ENCODE results near the gene ATG2B.

The ATG2B gene

DNA sequence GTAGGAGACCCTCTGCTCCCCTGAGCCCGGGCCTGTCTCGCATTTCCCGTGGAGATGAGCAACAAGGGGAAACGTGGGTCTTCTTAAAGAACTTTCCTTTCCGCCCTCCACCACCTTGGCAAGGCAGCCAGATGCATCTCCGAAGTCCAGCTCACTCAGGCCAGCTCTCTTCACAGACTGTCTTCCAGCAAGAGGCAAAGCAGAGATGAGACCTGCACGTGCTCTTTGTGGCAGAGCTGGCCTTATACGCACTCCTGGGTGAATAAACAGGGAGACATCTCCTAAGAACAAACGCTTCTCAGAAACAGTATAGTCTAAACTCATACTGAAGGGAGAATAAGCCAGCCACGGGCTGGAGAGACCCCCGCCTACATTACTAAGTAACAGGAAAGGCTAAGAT, 108.5 kb downstream of the ATG2B start:
- no peak for DNase-seq (ENCODE audit: low read depth, low spot score)
- H3K4me3 ChIP-seq (ENCODE audit: low read depth, low read length), result no peak overlapping the region
- POLR2A ChIA-PET, result interaction anchor here (1.9 kb wide), 1 partner anchor 14 kb away, joined by 4 read pairs; no protein-coding TSS in a partner anchor
- TF ChIP-seq, protein P1, sequence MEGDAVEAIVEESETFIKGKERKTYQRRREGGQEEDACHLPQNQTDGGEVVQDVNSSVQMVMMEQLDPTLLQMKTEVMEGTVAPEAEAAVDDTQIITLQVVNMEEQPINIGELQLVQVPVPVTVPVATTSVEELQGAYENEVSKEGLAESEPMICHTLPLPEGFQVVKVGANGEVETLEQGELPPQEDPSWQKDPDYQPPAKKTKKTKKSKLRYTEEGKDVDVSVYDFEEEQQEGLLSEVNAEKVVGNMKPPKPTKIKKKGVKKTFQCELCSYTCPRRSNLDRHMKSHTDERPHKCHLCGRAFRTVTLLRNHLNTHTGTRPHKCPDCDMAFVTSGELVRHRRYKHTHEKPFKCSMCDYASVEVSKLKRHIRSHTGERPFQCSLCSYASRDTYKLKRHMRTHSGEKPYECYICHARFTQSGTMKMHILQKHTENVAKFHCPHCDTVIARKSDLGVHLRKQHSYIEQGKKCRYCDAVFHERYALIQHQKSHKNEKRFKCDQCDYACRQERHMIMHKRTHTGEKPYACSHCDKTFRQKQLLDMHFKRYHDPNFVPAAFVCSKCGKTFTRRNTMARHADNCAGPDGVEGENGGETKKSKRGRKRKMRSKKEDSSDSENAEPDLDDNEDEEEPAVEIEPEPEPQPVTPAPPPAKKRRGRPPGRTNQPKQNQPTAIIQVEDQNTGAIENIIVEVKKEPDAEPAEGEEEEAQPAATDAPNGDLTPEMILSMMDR (IDR thresholded peaks at IDR 0.05; ENCODE audit: insufficient read depth, low read length, missing control alignments), result no peak
- CTCF ChIA-PET, result interaction anchor here (7.2 to 9.9 kb wide), 2 partner anchors 19 to 153 kb away, joined by 36 to 73 read pairs; no protein-coding TSS in a partner anchor

DNA sequence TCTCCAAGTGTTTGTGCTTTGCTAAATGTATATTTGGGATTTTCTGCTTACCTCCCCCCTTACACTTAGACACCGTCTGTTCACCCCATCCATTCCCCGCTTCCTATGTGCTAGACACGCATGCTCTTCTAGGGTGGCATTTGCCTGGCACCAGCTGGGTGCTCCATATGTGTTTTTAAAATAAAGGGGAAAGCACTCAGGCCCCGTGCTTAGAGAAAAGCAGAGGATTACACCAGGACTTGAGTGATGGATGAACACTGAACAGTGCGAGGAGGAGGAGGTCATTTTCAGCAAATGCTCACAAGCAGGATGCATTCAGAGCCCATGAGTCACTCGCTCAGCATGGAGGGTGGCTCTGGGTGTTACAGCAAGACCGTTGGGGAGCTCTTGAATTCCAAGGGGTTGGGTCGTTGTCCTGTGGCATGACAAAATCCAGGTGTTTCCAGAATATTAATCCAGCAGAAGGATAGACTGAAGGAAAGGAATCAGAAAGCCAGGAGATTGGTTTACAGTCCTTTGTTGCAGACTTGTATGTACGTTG, 110.1 kb downstream of the ATG2B start:
- TF ChIP-seq, protein P1 (IDR thresholded peaks at IDR 0.05; ENCODE audit: insufficient read depth, low read length, missing control alignments), result no peak
- peak; percentile 81 for DNase-seq (ENCODE audit: low read depth, low spot score)
- POLR2A ChIA-PET, result interaction anchor here (0.8 to 1.2 kb wide), 4 partner anchors 10 to 113 kb away, joined by 3 to 4 read pairs (median 4); no protein-coding TSS in a partner anchor
- CTCF ChIA-PET, result interaction anchor here (1.0 to 9.9 kb wide), 4 partner anchors 8 to 154 kb away, joined by 3 to 73 read pairs (median 20); no protein-coding TSS in a partner anchor
- H3K4me3 ChIP-seq (ENCODE audit: low read depth, low read length), result no peak overlapping the region; the same call in 1 of the 2 replicates

DNA sequence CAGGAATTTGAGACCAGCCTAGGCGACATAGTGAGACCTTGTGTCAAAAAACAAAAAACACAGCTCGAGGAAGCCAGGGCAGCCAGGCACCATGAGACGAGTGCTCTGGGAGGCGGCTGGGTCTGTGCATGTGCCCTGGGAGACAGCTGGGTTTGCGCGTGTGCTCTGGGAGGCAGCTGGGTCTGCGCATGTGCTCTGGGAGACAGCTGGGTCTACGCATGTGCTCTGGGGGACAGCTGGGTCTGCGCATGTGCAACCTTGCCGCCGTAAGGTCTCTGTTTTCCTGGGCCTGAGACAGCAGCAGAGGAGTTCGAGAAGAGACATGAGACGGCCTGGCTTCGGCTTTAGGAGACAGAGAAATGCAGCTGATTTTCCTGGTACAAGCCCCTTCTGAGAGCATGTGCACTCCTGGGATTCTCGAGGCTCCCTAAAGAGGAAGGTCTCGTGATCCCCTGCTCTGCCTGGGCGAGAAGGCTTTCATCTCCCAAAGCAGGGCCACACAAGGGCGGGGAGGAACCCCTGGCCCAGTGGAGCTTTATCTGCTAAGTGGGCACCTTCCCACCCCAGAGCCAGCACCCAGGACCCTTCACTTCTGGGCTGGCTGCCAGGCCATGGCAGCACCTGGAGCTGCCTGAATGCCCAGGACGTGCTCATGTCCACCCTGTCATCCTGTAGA, 110.7 kb downstream of the ATG2B start:
- TF ChIP-seq, protein P1 (IDR thresholded peaks at IDR 0.05; ENCODE audit: insufficient read depth, low read length, missing control alignments), result no peak
- ChIA-PET CTCF (interaction anchor here (0.7 to 9.9 kb wide), 4 partner anchors 9 to 151 kb away, joined by 3 to 73 read pairs (median 20); no protein-coding TSS in a partner anchor), POLR2A (interaction anchor here (0.6 to 1.2 kb wide), 5 partner anchors 11 to 1135 kb away, joined by 3 to 4 read pairs (median 4); no protein-coding TSS in a partner anchor)
- DNase-seq (ENCODE audit: low read depth, low spot score), result no peak
- no peak overlapping the region; the same call in none of the 2 replicates for H3K4me3 ChIP-seq (ENCODE audit: low read depth, low read length)

DNA sequence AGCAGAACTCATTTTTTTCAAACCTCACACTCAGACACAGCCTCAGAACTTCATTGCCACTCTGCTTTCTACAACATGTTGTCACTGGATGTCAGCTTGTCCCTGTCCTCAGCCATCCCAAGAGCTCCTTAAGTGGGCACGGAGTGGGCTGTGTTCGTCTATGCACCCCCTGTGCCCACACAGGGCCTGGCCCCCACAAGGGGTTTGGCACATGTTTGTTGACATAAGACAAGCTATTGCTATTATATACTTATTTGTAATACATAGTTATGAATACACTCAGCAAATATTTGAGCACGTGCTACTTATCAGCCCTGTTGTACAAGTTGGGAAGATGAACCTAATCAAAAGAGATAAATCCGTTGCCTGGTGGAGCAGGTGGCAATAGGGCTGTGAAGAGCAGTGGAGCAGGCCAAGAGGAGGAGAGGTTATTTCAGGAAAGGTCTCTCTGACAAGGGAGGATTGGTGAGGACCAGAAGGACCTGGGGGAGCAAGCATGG, 111.4 kb downstream of the ATG2B start:
- no peak for DNase-seq (ENCODE audit: low read depth, low spot score)
- H3K4me3 ChIP-seq (ENCODE audit: low read depth, low read length), result no peak overlapping the region
- CTCF ChIA-PET, result interaction anchor here (1.5 to 9.9 kb wide), 3 partner anchors 22 to 153 kb away, joined by 5 to 73 read pairs (median 36); no protein-coding TSS in a partner anchor
- TF ChIP-seq, protein P1 (IDR thresholded peaks at IDR 0.05; ENCODE audit: insufficient read depth, low read length, missing control alignments), result no peak
- POLR2A ChIA-PET, result interaction anchor here (0.6 to 0.7 kb wide), 2 partner anchors 26 to 1134 kb away, joined by 3 to 4 read pairs; no protein-coding TSS in a partner anchor

DNA sequence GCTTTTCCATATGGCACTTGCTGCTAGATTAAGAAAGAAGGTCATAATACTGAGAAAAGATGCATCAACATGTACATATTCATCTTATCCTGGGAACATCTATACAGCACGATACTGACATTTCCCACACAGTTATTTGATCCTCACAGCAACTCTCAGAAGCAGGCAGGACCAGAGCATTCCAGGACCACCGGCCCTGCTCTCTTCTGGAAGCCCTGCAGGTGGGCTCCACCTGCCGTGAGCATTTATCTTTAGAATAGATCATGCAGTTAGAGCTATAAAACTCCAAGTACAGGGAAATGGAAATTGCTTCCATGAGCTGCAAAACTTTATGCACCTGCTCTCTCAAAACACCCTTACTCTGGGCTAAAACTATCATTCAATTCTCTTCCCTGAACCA, 112.7 kb downstream of the ATG2B start:
- TF ChIP-seq, protein P1 (IDR thresholded peaks at IDR 0.05; ENCODE audit: insufficient read depth, low read length, missing control alignments), result no peak
- H3K4me3 ChIP-seq (ENCODE audit: low read depth, low read length), result no peak overlapping the region
- POLR2A ChIA-PET, result no interaction called here
- no peak for DNase-seq (ENCODE audit: low read depth, low spot score)
- CTCF ChIA-PET, result interaction anchor here (1.5 to 9.9 kb wide), 3 partner anchors 23 to 152 kb away, joined by 5 to 73 read pairs (median 36); no protein-coding TSS in a partner anchor

DNA sequence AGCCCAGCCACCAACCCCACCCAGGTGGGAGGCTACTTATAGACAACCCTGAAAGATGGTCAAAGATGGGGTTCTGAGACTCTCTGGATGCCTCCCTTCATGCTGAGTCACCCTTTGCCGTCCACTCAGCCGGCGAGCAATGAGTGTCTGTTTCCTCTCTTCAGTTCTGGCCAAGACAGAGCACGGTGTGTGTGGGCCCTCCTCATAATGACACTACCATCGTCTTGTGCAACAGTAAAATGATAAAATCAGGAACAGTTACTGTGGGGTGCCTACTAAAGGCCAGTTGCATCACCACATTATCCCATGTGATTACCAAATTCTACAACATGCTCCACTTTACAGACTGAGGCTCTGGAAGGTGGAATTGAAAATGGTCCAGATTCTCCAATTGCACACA, 114.1 kb downstream of the ATG2B start:
- H3K4me3 ChIP-seq (ENCODE audit: low read depth, low read length), result no peak overlapping the region
- peak; percentile 91 for DNase-seq (ENCODE audit: low read depth, low spot score)
- POLR2A ChIA-PET, result no interaction called here
- TF ChIP-seq, protein P1 (IDR thresholded peaks at IDR 0.05; ENCODE audit: insufficient read depth, low read length, missing control alignments), result no peak
- CTCF ChIA-PET, result no interaction called here

Data from AG04449 (cell line).